SK-N-MC (cell line): ENCODE data around the gene PPOX.

Experiments
- DNase-seq: peaks from one replicate; pipeline ENCODE4 v3.0.0-alpha.2; 2011; ENCODE audit warnings: low read depth, low spot score
- H3K27ac ChIP-seq: fragments of 200-600 bp; sonication (generic); 2 replicates; pipeline ENCODE4 v1.5.1; 2016; ENCODE audit warnings: mixed run types
- H3K36me3 ChIP-seq: fragments of 200-600 bp; sonication (generic); 2 replicates; pipeline ENCODE4 v1.6.1; 2017; ENCODE audit warnings: antibody characterized with exemption, low read length, mixed read lengths; ENCODE audit not compliant: insufficient read depth
- H3K4me3 ChIP-seq: fragments of 200-600 bp; sonication (generic); 2 replicates; pipeline ENCODE4 v1.5.1; 2016
- H3K9ac ChIP-seq: fragments of 200-600 bp; sonication (generic); 2 replicates; pipeline ENCODE4 v1.8.0; 2017; ENCODE audit warnings: mixed run types, mixed read lengths; ENCODE audit not compliant: insufficient read length
- H3K9me3 ChIP-seq: fragments of 200-600 bp; sonication (generic); 2 replicates; pipeline ENCODE4 v1.6.1; 2017; ENCODE audit warnings: low read depth, mild to moderate bottlenecking, antibody characterized with exemption, low read length, moderate library complexity, mixed read lengths
- EZH2 ChIP-seq: fragments of 200-600 bp; sonication (generic); IDR thresholded peaks from one replicate; pipeline ENCODE4 v1.6.1; 2017; ENCODE audit warnings: antibody characterized with exemption
- FOXP2 ChIP-seq: optimal IDR thresholded peaks from 2 replicates; pipeline ENCODE3; 2011; ENCODE audit warnings: mild to moderate bottlenecking, moderate library complexity; ENCODE audit not compliant: insufficient read depth; ENCODE audit errors: extremely low read length, control extremely low read depth
- POLR2AphosphoS5 ChIP-seq: IDR thresholded peaks from 2 replicates; pipeline ENCODE4 v1.6.1; 2012; ENCODE audit warnings: mild to moderate bottlenecking, low read depth, low read length, borderline replicate concordance

Gene PPOX

DNA sequence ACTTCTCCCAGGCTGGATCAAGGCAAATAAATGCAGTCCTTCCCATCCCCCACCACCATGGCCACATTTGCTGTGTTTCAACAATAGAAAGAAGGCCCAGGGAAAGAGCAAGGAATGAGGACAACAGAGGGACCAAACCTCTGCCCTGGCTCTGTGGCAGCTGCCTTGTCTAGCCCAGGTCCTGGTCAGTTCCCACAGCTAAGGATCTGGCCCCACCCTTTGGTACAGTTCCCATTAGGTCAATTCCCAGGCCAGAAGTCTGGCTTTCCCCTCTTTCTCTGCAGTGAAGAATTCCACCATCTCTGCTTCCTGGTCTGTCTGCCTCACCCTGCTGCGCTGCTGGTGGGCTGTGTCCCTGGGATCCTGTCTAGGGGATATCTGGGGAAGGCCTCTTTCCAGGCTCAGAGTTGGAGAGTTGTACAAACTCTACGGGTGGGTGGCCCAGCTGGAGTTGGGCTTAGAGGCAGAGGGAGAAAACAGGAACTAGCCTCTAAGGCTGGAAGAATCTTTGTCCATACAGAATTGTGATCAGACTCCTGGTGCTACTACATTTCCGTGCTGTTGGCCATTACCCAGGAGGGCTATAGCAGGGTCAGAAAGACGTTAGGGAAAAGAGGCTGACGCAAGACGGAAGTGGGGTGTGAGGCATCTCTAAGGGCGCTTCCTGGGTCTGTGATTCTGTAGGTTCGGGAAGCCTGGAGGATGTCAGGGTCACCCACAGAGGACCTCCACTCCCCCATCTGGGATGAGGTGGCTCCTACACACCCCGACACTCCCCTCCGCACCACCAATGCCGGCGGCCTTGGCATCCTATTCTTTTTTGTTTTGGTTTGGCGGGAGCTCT lies 35.0 kb downstream of the PPOX start:
- Histone ChIP-seq H3K4me3 (peak overlapping the region; percentile 91), H3K9me3 (no peaks in the 10 kb centered on the region), H3K9ac (peak overlapping the region; percentile 75), H3K36me3 (peaks cover 34% of the 10 kb centered on the region), H3K27ac (peak overlapping the region; percentile 99)
- no peak for TF ChIP-seq POLR2AphosphoS5
- TF ChIP-seq FOXP2, result no peak
- no peak for TF ChIP-seq EZH2
- no peak for DNase-seq

- peak; percentile 99 for TF ChIP-seq FOXP2
- peak; percentile 87 for TF ChIP-seq POLR2AphosphoS5
- no peak for TF ChIP-seq EZH2
- Histone ChIP-seq H3K9me3 (no peaks in the 10 kb centered on the region), H3K9ac (peak within 1 kb of the TSS; percentile 98), H3K27ac (peak within 1 kb of the TSS; percentile 99), H3K4me3 (peak within 1 kb of the TSS; percentile 91), H3K36me3 (peaks cover 39% of the 10 kb centered on the region)
- peak; percentile 95 for DNase-seq
Measured at GRCh38 chr1:161201836-161202712, 35.8 kb downstream of the PPOX start, which contains the start of gene NDUFS2. TSS of gene NDUFS2 (plus strand) at chr1:161202367. CDS start at chr1:161202386, 19 bp downstream.

- H3K27ac ChIP-seq, result no peak overlapping the region
- TF ChIP-seq EZH2, result no peak
- no peak for TF ChIP-seq POLR2AphosphoS5
- no peak for TF ChIP-seq FOXP2
Measured at GRCh38 chr1:161206411-161207140, 40.4 kb downstream of the PPOX start.

DNA sequence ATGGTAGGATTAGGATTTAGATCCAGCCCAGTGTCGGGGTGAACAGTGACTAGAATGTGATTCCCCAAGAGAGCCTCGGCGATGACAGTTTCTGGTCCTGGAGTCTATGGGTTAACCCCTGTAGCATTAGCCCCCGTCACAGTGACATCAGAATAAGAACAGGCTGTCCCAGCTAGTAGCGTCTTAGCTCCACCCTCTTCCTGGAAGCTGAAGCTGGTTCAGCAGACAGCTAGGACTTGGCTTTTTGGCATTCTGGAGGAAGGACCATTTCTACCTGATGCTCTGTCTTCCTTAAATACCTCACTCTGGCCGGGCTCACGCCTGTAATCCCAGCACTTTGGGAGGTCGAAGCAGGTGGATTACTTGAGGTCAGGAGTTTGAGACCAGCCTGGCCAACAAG lies 40.9 kb downstream of the PPOX start:
- H3K27ac ChIP-seq, result no peak overlapping the region
- no peak for TF ChIP-seq FOXP2
- TF ChIP-seq EZH2, result no peak
- TF ChIP-seq POLR2AphosphoS5, result no peak
- no peaks in the 10 kb centered on the region for H3K9me3 ChIP-seq
- DNase-seq, result no peak
- no peak overlapping the region for H3K4me3 ChIP-seq
- no peak overlapping the region for H3K9ac ChIP-seq
- peaks cover 79% of the 10 kb centered on the region for H3K36me3 ChIP-seq

More at GRCh38 chr1:161206411-161207140, 40.4 kb downstream of the PPOX start:
- Histone ChIP-seq H3K36me3 (peaks cover 73% of the 10 kb centered on the region), H3K9ac (no peak overlapping the region), H3K9me3 (no peaks in the 10 kb centered on the region), H3K4me3 (no peak overlapping the region)
- no peak for DNase-seq

GRCh38 chr1:161209790-161210409 lies 43.7 kb downstream of the PPOX start:
- H3K36me3 ChIP-seq, result peaks cover 85% of the 10 kb centered on the region
- no peak for DNase-seq
- no peak overlapping the region for H3K9ac ChIP-seq

GRCh38 chr1:161214369-161214768 lies 48.1 kb downstream of the PPOX start:
- H3K36me3 ChIP-seq, result peaks cover 56% of the 10 kb centered on the region

More at GRCh38 chr1:161209790-161210409, 43.7 kb downstream of the PPOX start:
- Histone ChIP-seq H3K9me3 (no peaks in the 10 kb centered on the region), H3K4me3 (no peak overlapping the region), H3K27ac (no peak overlapping the region)
- TF ChIP-seq EZH2 (no peak), POLR2AphosphoS5 (no peak), FOXP2 (no peak)

GRCh38 chr1:161215076-161215475 lies 48.9 kb downstream of the PPOX start, which contains the start of gene FCER1G:
TSS of gene FCER1G (plus strand) at chr1:161215295. CDS start at chr1:161215322, 27 bp downstream.
- DNase-seq, result no peak
- TF ChIP-seq FOXP2 (no peak), POLR2AphosphoS5 (no peak), EZH2 (no peak)
- Histone ChIP-seq H3K9me3 (no peaks in the 10 kb centered on the region), H3K4me3 (no peak within 1 kb of the TSS), H3K27ac (no peak within 1 kb of the TSS), H3K9ac (no peak within 1 kb of the TSS), H3K36me3 (peaks cover 49% of the 10 kb centered on the region)

More at GRCh38 chr1:161214369-161214768, 48.1 kb downstream of the PPOX start:
- DNase-seq, result no peak
- no peaks in the 10 kb centered on the region for H3K9me3 ChIP-seq
- no peak overlapping the region for H3K27ac ChIP-seq
- H3K9ac ChIP-seq, result no peak overlapping the region
- TF ChIP-seq EZH2, result no peak
- no peak for TF ChIP-seq POLR2AphosphoS5
- TF ChIP-seq FOXP2, result no peak
- no peak overlapping the region for H3K4me3 ChIP-seq
